Measurements from ENCODE around the gene PTGFRN.

DNA sequence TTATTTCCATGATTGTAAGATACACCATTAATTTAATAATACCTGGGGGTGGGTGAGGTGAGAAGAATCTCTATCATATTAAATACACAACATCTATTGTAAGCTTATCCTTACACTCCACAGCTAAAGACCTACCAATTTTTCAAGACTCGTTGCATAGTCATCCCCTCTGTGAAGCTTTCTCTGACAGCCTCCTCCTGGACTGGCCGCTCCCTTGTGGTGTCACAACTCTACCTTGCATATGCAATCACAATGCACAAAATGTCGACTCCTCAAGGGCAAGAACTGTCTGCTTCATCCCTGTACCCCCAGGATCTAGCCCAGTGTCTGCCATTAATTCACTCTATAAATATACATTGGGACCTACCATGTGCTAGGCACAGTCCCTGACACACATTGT is 2.4 kb upstream of the PTGFRN start:
- TF ChIP-seq, protein P1, sequence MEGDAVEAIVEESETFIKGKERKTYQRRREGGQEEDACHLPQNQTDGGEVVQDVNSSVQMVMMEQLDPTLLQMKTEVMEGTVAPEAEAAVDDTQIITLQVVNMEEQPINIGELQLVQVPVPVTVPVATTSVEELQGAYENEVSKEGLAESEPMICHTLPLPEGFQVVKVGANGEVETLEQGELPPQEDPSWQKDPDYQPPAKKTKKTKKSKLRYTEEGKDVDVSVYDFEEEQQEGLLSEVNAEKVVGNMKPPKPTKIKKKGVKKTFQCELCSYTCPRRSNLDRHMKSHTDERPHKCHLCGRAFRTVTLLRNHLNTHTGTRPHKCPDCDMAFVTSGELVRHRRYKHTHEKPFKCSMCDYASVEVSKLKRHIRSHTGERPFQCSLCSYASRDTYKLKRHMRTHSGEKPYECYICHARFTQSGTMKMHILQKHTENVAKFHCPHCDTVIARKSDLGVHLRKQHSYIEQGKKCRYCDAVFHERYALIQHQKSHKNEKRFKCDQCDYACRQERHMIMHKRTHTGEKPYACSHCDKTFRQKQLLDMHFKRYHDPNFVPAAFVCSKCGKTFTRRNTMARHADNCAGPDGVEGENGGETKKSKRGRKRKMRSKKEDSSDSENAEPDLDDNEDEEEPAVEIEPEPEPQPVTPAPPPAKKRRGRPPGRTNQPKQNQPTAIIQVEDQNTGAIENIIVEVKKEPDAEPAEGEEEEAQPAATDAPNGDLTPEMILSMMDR (IDR thresholded peaks at IDR 0.05; ENCODE audit: low read depth, low read length, missing input control), result no peak
- TF ChIP-seq, protein P2, sequence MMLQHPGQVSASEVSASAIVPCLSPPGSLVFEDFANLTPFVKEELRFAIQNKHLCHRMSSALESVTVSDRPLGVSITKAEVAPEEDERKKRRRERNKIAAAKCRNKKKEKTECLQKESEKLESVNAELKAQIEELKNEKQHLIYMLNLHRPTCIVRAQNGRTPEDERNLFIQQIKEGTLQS (IDR thresholded peaks at IDR 0.05), result no peak
- no peak for TF ChIP-seq TAF1 (conservative IDR thresholded peaks at IDR 0.05)
- no peak for TF ChIP-seq YY1 (IDR thresholded peaks at IDR 0.05)
- TF ChIP-seq, protein P3, sequence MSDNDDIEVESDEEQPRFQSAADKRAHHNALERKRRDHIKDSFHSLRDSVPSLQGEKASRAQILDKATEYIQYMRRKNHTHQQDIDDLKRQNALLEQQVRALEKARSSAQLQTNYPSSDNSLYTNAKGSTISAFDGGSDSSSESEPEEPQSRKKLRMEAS (IDR thresholded peaks at IDR 0.05), result no peak
- no peak for TF ChIP-seq JUND (IDR thresholded peaks at IDR 0.05)
- no peak for TF ChIP-seq RXRA (IDR thresholded peaks at IDR 0.05)
- no peak for TF ChIP-seq EGR1 (IDR thresholded peaks at IDR 0.05; ENCODE audit: low read depth in 2 of 2)
- TF ChIP-seq, protein P4, sequence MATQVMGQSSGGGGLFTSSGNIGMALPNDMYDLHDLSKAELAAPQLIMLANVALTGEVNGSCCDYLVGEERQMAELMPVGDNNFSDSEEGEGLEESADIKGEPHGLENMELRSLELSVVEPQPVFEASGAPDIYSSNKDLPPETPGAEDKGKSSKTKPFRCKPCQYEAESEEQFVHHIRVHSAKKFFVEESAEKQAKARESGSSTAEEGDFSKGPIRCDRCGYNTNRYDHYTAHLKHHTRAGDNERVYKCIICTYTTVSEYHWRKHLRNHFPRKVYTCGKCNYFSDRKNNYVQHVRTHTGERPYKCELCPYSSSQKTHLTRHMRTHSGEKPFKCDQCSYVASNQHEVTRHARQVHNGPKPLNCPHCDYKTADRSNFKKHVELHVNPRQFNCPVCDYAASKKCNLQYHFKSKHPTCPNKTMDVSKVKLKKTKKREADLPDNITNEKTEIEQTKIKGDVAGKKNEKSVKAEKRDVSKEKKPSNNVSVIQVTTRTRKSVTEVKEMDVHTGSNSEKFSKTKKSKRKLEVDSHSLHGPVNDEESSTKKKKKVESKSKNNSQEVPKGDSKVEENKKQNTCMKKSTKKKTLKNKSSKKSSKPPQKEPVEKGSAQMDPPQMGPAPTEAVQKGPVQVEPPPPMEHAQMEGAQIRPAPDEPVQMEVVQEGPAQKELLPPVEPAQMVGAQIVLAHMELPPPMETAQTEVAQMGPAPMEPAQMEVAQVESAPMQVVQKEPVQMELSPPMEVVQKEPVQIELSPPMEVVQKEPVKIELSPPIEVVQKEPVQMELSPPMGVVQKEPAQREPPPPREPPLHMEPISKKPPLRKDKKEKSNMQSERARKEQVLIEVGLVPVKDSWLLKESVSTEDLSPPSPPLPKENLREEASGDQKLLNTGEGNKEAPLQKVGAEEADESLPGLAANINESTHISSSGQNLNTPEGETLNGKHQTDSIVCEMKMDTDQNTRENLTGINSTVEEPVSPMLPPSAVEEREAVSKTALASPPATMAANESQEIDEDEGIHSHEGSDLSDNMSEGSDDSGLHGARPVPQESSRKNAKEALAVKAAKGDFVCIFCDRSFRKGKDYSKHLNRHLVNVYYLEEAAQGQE (IDR thresholded peaks at IDR 0.05), result no peak
- no peak for TF ChIP-seq GABPA (IDR thresholded peaks at IDR 0.05 in 1 of 2, conservative IDR thresholded peaks at IDR 0.05 in 1 of 2)
- no peak for TF ChIP-seq SP1 (IDR thresholded peaks at IDR 0.05)
- TF ChIP-seq RAD21 (IDR thresholded peaks at IDR 0.05), result no peak
- TF ChIP-seq FOXA1 (IDR thresholded peaks at IDR 0.05), result no peak
